Astrocyte of the hippocampus (primary cell): ENCODE data around the gene B4GALT5.
A peak's percentile ranks its signal among the peaks of the same experiment; 100 is the strongest.
"Not testable (repeated sequence)": the region's sequence is repeated elsewhere in the genome, so short reads cannot be mapped to it uniquely, and the experiment has no call there.

Source experiments
- DNase-seq: peaks from one replicate; pipeline ENCODE4 v3.0.0; 2011; ENCODE audit warnings: low read depth, low spot score

Gene B4GALT5, protein sequence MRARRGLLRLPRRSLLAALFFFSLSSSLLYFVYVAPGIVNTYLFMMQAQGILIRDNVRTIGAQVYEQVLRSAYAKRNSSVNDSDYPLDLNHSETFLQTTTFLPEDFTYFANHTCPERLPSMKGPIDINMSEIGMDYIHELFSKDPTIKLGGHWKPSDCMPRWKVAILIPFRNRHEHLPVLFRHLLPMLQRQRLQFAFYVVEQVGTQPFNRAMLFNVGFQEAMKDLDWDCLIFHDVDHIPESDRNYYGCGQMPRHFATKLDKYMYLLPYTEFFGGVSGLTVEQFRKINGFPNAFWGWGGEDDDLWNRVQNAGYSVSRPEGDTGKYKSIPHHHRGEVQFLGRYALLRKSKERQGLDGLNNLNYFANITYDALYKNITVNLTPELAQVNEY

DNA sequence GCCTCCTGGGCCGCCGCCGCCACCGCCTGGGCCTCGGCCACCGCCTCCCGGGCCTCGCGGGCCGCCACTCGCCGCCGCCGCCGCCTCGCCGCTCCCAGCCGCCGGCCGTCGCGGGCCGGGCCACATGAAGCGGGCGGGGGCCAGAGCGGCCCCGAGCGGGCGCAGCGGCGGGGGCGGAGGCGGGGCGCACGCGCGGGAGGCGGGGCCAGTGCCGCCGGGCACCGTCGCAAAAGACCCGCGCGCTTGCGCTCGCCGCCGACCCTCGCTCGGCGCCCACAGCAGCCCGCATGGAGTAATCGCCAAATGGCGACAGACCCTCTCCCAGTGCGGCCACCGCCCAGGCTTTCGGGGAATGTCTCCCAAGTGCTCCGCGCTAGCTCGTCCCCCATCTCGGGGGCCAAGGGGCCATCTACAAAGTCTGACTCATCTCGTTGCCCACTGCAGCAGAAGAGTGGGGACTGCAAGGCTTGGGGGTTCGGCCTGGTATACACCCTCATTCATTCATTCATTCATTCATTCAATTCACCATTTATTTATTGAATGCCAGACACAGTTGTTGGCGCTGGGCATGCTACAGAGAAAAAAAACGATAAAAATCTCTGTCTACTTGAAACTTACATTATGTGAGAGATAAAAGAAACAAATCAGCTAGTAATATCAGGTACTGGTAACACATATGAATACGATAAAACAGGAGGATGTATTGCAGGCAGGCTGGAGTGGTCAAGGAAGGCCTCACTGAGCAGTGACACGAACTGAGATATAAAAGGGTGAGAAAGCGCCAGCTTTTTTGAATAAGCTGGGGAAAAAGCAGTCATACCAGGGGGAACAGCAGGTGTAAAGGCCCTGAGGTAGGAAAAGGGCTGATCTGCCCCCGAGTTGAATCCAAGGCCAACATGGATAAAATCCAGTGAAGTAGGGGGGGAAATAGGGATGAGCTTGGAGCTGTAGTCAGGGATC is at the start of gene B4GALT5:
Gene B4GALT5 (minus strand): TSS at position 126 of the 960 bp plus-strand sequence. CDS start 188 bp downstream, outside the sequence.
- DNase-seq, result peak; percentile 96

GRCh38 chr20:49762940-49763766 is 49.5 kb upstream of the B4GALT5 start:
- DNase-seq, result no peak

DNA sequence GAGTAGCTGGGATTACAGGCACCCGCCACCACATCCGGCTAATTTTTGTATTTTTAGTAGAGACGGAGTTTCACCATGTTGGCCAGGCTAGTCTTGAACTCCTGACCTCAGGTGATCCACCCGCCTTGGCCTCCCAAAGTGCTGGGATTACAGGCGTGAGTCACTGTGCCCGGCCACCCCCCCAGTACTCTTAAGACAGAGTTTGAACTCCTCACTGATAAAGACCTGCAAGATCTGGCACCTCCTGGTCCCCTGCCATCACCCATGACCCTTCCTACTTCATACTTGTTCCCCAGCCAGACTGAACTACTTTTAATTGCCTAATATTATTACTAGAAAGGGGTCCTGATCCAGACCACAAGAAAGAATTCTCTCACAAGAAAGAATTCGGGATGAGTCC is 48.2 kb upstream of the B4GALT5 start:
- DNase-seq, result not testable (repeated sequence)

DNA sequence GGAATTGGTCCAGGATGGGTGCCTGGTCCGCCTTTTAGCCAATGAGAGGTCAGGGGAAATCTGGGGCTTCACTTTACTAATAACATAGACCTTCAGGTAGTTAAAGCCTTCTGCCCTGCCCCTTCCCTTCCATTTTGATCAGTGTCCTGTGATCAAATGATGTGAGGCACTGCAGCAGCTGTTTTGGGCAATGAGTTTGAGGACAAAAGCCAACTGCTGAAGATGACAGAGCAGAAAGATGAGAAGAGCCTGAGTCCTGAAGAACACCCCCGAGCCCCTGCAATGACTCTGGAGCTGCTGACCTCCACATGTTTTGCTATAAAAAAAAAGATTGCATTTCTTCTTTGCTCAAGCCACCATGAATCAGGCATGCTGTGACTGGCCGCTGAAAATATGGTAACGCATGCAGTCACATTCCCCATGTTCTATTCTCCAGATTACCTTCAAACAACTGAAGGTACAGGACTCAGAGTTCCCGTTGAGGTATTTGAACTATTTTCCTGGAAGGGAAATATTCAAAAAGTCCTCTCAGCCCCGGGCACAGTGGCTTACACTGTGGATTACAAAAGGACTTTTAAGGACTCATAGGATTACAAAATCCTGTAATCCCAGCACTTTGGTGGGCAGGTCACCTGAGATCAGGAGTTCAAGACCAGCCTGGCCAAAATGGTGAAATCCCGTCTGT is 45.7 kb upstream of the B4GALT5 start:
- DNase-seq, result no peak

DNA sequence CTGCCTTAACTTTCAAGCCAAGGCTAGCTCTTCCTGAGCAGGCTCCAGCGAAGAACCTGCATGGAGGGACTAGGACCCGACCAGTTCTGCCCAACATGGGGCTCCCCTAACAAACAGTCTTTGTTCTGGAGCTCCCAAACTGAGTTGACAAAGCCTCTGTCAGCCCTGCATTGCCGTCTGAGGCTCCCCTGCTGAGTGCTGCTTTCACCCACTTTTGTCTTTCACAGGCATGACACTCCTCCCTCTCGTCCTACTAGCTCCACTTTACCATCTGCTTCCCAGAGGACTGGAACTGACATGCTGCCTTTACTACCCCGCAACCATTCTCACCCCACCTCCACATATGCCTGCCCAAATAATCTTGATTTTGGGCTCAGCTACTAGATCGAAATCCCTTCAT is 45.1 kb upstream of the B4GALT5 start:
- DNase-seq, result no peak

DNA sequence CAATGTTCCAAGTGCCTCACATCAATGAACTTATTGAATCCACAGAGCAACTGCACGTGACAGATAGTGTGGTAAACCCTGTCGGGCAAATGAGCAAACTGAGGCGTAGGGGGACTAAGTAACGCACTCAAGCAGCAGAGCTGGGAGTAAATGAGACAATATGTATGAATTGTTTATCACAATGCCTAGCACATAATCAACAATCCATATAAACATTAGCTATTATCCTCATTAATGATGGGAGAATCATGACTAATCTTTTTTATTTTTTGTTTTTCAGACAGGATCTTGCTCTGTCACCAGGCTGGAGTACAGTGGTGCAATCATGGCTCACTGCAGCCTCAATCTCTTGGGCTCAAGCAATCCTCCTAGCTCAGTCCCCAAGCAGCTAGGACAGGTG is 43.9 kb upstream of the B4GALT5 start:
- DNase-seq, result no peak

GRCh38 chr20:49756241-49756640 is 42.6 kb upstream of the B4GALT5 start:
- DNase-seq, result no peak

GRCh38 chr20:49754596-49754995 is 40.9 kb upstream of the B4GALT5 start:
- DNase-seq, result no peak

DNA sequence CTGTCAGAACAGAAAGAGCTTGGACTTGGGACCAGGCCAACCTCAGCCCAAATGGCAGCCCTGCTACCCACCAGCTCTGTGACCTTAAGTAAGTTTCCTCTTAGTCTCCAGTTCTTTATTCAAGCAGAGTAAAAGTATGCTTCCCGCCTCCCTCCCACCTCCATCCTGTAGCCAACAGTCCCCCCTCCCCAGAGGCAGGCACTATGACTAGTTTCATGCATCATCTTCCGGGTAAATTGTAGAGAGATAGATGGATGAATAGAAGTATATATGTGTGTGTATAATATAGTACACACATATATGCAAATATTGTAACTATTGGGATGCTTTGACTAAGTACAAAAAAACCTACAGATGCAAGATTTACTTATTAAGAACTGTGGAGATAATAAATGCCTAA is 39.5 kb upstream of the B4GALT5 start:
- DNase-seq, result no peak

DNA sequence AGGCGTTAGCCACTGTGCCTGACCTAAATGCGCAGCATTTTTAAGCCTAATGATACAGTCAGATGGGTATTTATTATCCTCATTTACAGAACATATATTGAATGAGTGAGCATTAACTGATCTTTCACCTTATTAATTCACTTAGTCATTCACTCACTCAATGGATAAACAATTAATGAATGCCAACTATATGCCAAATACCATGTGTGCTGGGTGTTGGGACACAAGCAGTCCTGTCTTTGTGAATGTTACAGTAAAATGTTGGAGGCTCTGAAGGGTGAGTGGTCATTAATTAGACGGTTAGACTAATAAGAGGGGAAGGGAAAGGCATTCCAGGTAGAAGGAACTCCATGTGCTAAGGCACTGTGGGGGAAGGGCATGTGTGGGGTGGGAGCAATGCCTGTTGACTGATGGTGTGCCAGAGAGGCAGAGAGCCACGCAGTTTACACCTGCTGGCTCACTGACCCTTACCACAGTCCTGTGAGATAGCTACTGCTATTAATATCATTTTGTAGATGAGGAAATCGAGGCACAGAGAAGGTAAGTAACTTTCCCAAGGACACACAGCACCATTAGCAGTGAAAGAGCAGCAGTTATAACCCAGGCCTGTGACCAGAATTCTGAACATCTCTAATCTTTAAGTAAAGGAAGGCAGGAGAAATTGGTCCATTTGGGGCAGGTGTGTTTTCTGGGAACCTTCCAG is 38.7 kb upstream of the B4GALT5 start:
- no peak for DNase-seq

DNA sequence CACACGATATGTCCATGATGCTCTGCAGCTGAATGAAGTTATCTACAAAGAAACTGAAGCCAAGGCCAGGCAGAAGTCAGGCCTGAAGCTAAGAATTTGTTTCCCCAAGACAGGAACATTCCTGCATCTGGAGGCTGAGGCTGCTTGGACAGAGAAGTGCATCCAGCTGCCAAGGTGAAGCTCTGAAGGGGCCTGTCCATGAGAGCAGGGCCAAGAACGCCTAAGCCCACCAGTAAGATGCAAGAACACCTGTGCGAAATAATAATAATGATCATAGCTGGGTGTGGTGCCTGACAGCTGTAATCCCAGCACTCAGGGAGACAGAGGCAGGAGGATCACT is 37.7 kb upstream of the B4GALT5 start:
- DNase-seq, result no peak

GRCh38 chr20:49750611-49751396 is 37.1 kb upstream of the B4GALT5 start:
- DNase-seq, result no peak

- DNase-seq, result no peak
Observed at GRCh38 chr20:49749625-49750024, 35.9 kb upstream of the B4GALT5 start.

GRCh38 chr20:49748525-49748838 is 34.8 kb upstream of the B4GALT5 start:
- DNase-seq, result no peak

DNA sequence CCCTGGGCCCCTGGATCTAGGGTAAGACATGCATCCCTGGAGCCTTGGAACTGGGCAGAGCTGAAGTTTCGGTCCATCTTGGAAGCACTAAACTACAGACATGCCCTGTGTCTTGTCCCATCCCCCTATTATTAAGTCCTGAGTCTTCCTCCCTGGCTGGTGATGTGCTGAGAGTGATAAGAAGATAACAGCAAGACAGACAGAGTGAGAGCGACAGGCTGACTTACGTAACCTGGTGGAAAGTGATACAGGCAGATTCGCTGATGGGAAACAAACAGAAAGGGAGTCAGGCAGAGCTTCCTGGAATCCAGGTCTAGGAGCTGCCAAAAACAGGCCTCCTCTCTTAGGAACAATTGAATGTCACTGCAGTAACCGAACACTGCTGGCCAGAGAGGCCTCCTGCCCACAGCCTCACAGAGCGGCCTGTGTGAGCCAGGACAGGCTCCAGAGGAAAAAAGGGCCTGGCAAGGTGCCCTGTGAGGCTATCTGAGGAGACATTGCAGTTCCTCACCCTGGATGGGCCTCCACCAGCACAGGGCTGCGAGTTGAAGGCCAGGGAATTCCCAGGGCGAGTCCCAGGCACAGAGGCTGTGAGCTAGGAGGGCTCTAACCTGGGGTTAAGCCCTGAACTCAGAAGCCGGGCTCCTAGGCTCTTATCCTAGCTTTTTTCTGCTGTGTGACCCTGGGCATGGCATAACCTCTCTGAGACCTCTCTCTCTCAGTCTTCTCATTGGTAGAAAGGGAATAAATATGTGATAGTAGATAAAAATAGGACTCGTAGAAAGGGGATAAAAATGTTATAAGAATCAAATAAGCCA is 34.2 kb upstream of the B4GALT5 start:
- peak; percentile 77 for DNase-seq

DNA sequence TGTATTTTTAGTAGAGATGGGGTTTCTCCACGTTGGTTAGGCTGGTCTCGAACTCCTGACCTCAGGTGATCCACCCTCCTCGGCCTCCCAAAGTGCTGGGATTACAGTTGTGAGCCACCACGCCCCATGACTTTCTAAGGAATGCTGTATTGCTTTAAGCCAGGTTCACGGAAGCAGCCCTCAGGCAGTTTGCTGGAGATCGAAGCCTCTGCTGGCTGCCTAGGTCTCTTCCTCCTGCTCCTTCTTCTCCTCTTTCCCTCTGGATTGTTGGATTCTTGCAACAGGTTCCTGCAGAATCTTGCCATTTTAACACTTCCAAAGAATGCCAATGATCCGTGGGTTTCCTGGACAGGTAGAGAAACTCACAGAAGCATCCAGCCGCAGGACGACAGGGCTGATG is 29.3 kb upstream of the B4GALT5 start:
- no peak for DNase-seq

- no peak for DNase-seq
Observed at GRCh38 chr20:49741977-49742376, 28.3 kb upstream of the B4GALT5 start.

GRCh38 chr20:49740807-49741206 is 27.1 kb upstream of the B4GALT5 start:
- DNase-seq, result no peak

DNA sequence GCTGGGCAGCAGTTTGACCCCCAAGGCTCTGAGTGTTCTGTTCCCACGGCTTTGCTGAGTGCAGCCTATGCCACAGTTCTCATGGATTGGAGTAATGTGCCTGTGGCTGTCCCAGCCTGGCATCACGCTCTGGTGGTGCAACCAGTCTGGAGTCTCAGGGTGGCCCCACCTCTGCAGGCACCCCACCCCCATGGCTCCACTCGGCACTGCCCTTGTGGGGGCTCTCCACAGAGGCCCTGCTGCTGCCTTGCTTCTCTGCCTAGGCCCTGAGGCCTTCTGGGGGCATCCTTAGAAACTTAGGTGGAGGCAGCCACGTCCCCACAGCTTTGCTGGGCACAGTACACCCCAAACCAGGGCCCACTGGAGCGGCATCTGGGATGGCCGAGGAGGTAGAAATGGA is 25.4 kb upstream of the B4GALT5 start:
- DNase-seq, result no peak
